Trophoblast cell (in vitro differentiated cells and primary cell): ENCODE measurements around the gene NUAK2.
A peak's percentile ranks its signal among the peaks of the same experiment; 100 is the strongest.

Experiments used
- DNase-seq, 2 donors: peaks; one replicate each; pipeline ENCODE4 v3.0.0-alpha.2; 2016
- H2AFZ ChIP-seq: 2 replicates; pipeline ENCODE4 v1.6.1; 2013; ENCODE audit warnings: low read length, moderate library complexity, mild to moderate bottlenecking; ENCODE audit not compliant: insufficient read depth, poor library complexity
- H2AK5ac ChIP-seq: 2 replicates; pipeline ENCODE4 v1.6.1; 2013; ENCODE audit warnings: mild to moderate bottlenecking, low read length
- H2BK120ac ChIP-seq: 2 replicates; pipeline ENCODE4 v1.6.1; 2013; ENCODE audit warnings: low read length, mild to moderate bottlenecking, moderate library complexity; ENCODE audit not compliant: insufficient read depth, poor library complexity
- H2BK12ac ChIP-seq: 2 replicates; pipeline ENCODE4 v1.6.1; 2013; ENCODE audit warnings: mild to moderate bottlenecking, low read length, moderate library complexity
- H2BK5ac ChIP-seq: 2 replicates; pipeline ENCODE4 v1.6.1; 2013; ENCODE audit warnings: low read length, low read depth, moderate library complexity, mild to moderate bottlenecking; ENCODE audit not compliant: poor library complexity
- H3K14ac ChIP-seq: 2 replicates; pipeline ENCODE4 v1.6.1; 2013; ENCODE audit warnings: mild to moderate bottlenecking, low read length
- H3K18ac ChIP-seq: 2 replicates; pipeline ENCODE4 v1.6.1; 2013; ENCODE audit warnings: mild to moderate bottlenecking, low read length
- H3K23ac ChIP-seq: 2 replicates; pipeline ENCODE4 v1.6.1; 2013; ENCODE audit warnings: low read length
- H3K27ac ChIP-seq: 2 replicates; pipeline ENCODE4 v1.5.1; 2013; ENCODE audit warnings: low read depth, mild to moderate bottlenecking, inconsistent platforms, low read length, moderate library complexity
- H3K27me3 ChIP-seq: 2 replicates; pipeline ENCODE4 v1.6.1; 2013; ENCODE audit warnings: inconsistent platforms, mild to moderate bottlenecking, low read length, moderate library complexity; ENCODE audit not compliant: insufficient read depth
- H3K36me3 ChIP-seq, 2 experiments: 1 replicate in 1 of 2; 2 replicates in 1 of 2; pipeline ENCODE4 v1.6.1; 2013; ENCODE audit warnings: low read length in 2 of 2, mild to moderate bottlenecking in 2 of 2, moderate library complexity in 1 of 2; ENCODE audit not compliant: insufficient read depth in 2 of 2, control insufficient read depth in 1 of 2
- H3K4ac ChIP-seq: 2 replicates; pipeline ENCODE4 v1.6.1; 2013; ENCODE audit warnings: low read depth, mild to moderate bottlenecking, low read length, moderate library complexity
- H3K4me1 ChIP-seq, 2 experiments: 1 replicate in 1 of 2; 2 replicates in 1 of 2; pipeline ENCODE4 v1.6.1; 2013; ENCODE audit warnings: low read length in 2 of 2, mild to moderate bottlenecking in 2 of 2, moderate library complexity in 1 of 2; ENCODE audit not compliant: insufficient read depth in 2 of 2, control insufficient read depth in 1 of 2
- H3K4me2 ChIP-seq: 2 replicates; pipeline ENCODE4 v1.6.1; 2013; ENCODE audit warnings: inconsistent platforms, mild to moderate bottlenecking, low read length, moderate library complexity
- H3K4me3 ChIP-seq: 2 replicates; pipeline ENCODE4 v1.5.1; 2013; ENCODE audit warnings: mild to moderate bottlenecking, low read depth, low read length, inconsistent platforms
- H3K79me1 ChIP-seq: one replicate; pipeline ENCODE4 v1.6.1; 2013; ENCODE audit warnings: low read length
- H3K79me2 ChIP-seq: 2 replicates; pipeline ENCODE4 v1.6.1; 2013; ENCODE audit warnings: low read length, mild to moderate bottlenecking; ENCODE audit not compliant: control insufficient read depth, insufficient read depth, poor library complexity
- H3K9ac ChIP-seq: 2 replicates; pipeline ENCODE4 v1.6.1; 2013; ENCODE audit warnings: mild to moderate bottlenecking, low read length
- H3K9me3 ChIP-seq: 2 replicates; pipeline ENCODE4 v1.6.1; 2013; ENCODE audit warnings: low read depth, mild to moderate bottlenecking, control low read depth, inconsistent platforms, low read length; ENCODE audit not compliant: insufficient read depth
- H4K12ac ChIP-seq: 2 replicates; pipeline ENCODE4 v1.6.1; 2013; ENCODE audit warnings: low read depth, mild to moderate bottlenecking, low read length, moderate library complexity
- H4K8ac ChIP-seq: 2 replicates; pipeline ENCODE4 v1.6.1; 2013; ENCODE audit warnings: low read depth, mild to moderate bottlenecking, low read length, moderate library complexity
- H4K91ac ChIP-seq: one replicate; pipeline ENCODE4 v1.6.1; 2013; ENCODE audit warnings: low read depth, mild to moderate bottlenecking, low read length, moderate library complexity
- WGBS: extraction: QIAGEN DNeasy Blood & Tissue Kit; methylation state at CpG from one replicate; pipeline ENCODE4 v1.1.7; 2013; ENCODE audit warnings: missing lambda C conversion rate; ENCODE audit not compliant: insufficient read length, insufficient coverage; ENCODE audit errors: extremely low coverage; 5-methylcytosine and 5-hydroxymethylcytosine counted together

Gene NUAK2

DNA sequence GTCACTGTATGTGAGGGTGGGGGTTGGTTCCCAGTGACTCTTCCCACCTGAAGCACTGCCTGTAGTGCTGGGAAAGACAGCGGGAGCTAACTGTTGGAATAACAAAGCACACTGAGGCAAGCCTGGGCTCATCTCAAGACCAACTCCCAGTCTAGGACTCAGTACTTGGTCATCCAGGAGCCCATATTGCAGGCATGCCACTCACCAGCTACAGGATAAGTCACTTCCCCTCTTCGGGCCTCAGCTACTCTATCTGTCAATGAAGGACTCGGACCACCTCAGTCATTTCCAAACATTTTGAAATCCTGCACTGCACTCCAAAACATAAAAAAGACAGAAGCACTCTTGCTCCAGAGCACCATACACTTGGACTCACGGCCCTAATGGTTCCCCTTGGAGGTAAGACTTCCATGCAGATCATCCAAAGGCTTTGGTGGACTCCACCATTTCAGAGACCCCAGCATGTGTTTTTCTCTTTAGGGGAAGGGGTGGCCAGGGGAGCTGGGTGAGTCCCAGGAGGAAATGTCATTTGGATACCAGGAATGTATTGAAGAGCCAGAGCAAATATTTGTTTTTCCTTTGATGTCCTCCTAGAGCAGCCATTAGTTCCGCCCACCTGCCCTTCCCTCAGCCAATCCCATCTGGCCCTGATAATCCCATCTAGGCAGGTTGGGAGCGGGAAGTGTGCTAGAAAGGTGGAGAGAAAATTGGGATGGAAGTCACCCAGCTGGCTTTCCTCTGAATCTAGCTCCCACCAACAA lies 3.1 kb downstream of the NUAK2 start:
- Histone ChIP-seq H3K18ac (no peak overlapping the region), H3K27me3 (no peaks in the 10 kb centered on the region), H3K79me2 (peaks cover 55% of the 10 kb centered on the region)

DNA sequence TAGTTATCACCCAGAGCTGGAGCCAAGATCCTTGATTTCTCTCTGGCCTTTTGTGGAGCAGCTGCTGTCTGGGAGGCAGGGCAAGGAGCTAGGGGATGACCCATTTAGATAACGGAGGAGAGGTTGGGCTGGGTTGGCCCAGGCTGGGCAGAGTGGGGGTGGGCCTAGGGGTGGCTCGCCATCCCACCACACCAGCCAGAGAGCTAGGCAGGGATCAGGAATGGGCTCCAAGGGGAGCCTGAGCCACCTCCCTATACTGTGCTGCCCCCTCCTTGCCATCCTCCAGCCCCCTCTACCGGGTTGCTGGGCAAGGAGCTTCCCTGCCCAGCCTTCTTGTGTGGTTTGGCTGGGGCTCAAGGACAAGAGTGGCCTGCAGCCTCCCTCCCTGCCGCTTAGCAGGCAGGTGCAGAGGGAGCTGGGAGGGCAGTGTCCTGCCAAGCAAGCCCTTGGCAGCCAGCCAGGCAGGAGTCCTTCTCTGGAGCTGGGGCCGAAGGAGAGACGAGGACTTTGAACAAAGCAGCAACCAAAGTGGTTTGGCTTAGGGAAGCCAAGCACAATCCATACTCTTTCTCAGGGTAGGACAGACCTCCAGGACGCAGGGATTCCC lies 4.1 kb downstream of the NUAK2 start:
- peaks cover 15% of the 10 kb centered on the region in 2 experiments for H3K36me3 ChIP-seq
- peaks cover 59% of the 10 kb centered on the region for H3K79me2 ChIP-seq
- no CpG with 5 or more reads among the region's 7 CpGs for WGBS
- no peak for DNase-seq
- H3K79me1 ChIP-seq = peaks cover 25% of the 10 kb centered on the region
- H3K27me3 ChIP-seq = no peaks in the 10 kb centered on the region
- no peak overlapping the region for H3K18ac ChIP-seq
- no peak overlapping the region for H4K8ac ChIP-seq
- peak overlapping the region; percentile 94 for H3K4ac ChIP-seq
- no peak overlapping the region for H2BK120ac ChIP-seq
- H3K14ac ChIP-seq = no peak overlapping the region
- no peak overlapping the region for H3K4me3 ChIP-seq
- H3K4me1 ChIP-seq = peaks cover 45% of the 10 kb centered on the region in 2 experiments
- H2BK12ac ChIP-seq = no peak overlapping the region
- no peak overlapping the region for H4K91ac ChIP-seq
- no peak overlapping the region for H3K4me2 ChIP-seq
- no peak overlapping the region for H3K27ac ChIP-seq
- H3K9ac ChIP-seq = no peak overlapping the region
- no peaks in the 10 kb centered on the region for H3K9me3 ChIP-seq
- H4K12ac ChIP-seq = no peak overlapping the region
- H2AK5ac ChIP-seq = peak overlapping the region; percentile 28
- no peak overlapping the region for H3K23ac ChIP-seq
- no peak overlapping the region for H2AFZ ChIP-seq
- no peak overlapping the region for H2BK5ac ChIP-seq

More for the DNA sequence above, 3.1 kb downstream of the NUAK2 start:
- H4K91ac ChIP-seq = no peak overlapping the region
- no peak overlapping the region for H3K14ac ChIP-seq
- peak overlapping the region; percentile 8 for H3K23ac ChIP-seq
- no peak overlapping the region for H3K9ac ChIP-seq
- peaks cover 42% of the 10 kb centered on the region in 2 experiments for H3K4me1 ChIP-seq
- no peak for DNase-seq
- no CpG with 5 or more reads among the region's 6 CpGs for WGBS
- H2BK5ac ChIP-seq = no peak overlapping the region
- no peak overlapping the region for H3K4me3 ChIP-seq
- H2BK120ac ChIP-seq = no peak overlapping the region
- H3K4me2 ChIP-seq = peak overlapping the region; percentile 69
- peaks cover 13 to 14% of the 10 kb centered on the region in 2 experiments for H3K36me3 ChIP-seq
- H3K4ac ChIP-seq = peak overlapping the region; percentile 94
- no peaks in the 10 kb centered on the region for H3K9me3 ChIP-seq
- no peak overlapping the region for H4K8ac ChIP-seq
- H4K12ac ChIP-seq = no peak overlapping the region
- peak overlapping the region; percentile 24 for H3K27ac ChIP-seq
- no peak overlapping the region for H2AFZ ChIP-seq
- H2AK5ac ChIP-seq = no peak overlapping the region
- H2BK12ac ChIP-seq = no peak overlapping the region
- H3K79me1 ChIP-seq = peaks cover 22% of the 10 kb centered on the region

GRCh38 chr1:205316161-205316566 lies 5.4 kb downstream of the NUAK2 start:
- Histone ChIP-seq H4K12ac (no peak overlapping the region), H2BK12ac (no peak overlapping the region), H3K23ac (no peak overlapping the region), H3K9ac (no peak overlapping the region), H3K9me3 (no peaks in the 10 kb centered on the region), H2BK5ac (no peak overlapping the region), H3K4me1 (peaks cover 40 to 41% of the 10 kb centered on the region in 2 experiments), H2AK5ac (no peak overlapping the region), H2AFZ (no peak overlapping the region), H3K27me3 (no peaks in the 10 kb centered on the region), H3K18ac (no peak overlapping the region), H3K36me3 (peaks cover 21 to 27% of the 10 kb centered on the region in 2 experiments), H3K4ac (peak overlapping the region; percentile 94), H3K4me3 (no peak overlapping the region), H3K79me1 (peaks cover 21% of the 10 kb centered on the region), H2BK120ac (no peak overlapping the region), H4K91ac (no peak overlapping the region), H3K27ac (no peak overlapping the region), H3K79me2 (peaks cover 58% of the 10 kb centered on the region), H3K14ac (no peak overlapping the region), H3K4me2 (no peak overlapping the region), H4K8ac (no peak overlapping the region)
- WGBS = no CpG with 5 or more reads among the region's 2 CpGs
- DNase-seq = no peak

GRCh38 chr1:205315008-205315618 lies 6.4 kb downstream of the NUAK2 start:
- Histone ChIP-seq H3K36me3 (peaks cover 29 to 38% of the 10 kb centered on the region in 2 experiments), H2BK120ac (no peak overlapping the region), H2AFZ (no peak overlapping the region), H2BK5ac (no peak overlapping the region), H2AK5ac (no peak overlapping the region), H3K18ac (no peak overlapping the region), H3K79me1 (peaks cover 14% of the 10 kb centered on the region), H2BK12ac (no peak overlapping the region), H3K4ac (peak overlapping the region; percentile 2), H3K9me3 (no peaks in the 10 kb centered on the region), H3K27ac (no peak overlapping the region), H3K9ac (no peak overlapping the region), H3K79me2 (peaks cover 53% of the 10 kb centered on the region), H4K91ac (no peak overlapping the region), H4K8ac (no peak overlapping the region), H3K23ac (no peak overlapping the region), H3K4me1 (peaks cover 40 to 41% of the 10 kb centered on the region in 2 experiments), H3K14ac (no peak overlapping the region), H3K4me3 (no peak overlapping the region), H3K4me2 (no peak overlapping the region), H4K12ac (no peak overlapping the region), H3K27me3 (no peaks in the 10 kb centered on the region)
- DNase-seq = no peak
- no CpG with 5 or more reads among the region's 5 CpGs for WGBS
